Testis (tissue), 3 donors: ENCODE data around the gene SLC6A7. TPM values are rescaled to one million over a fixed set of nuclear protein-coding genes. Genes with fewer than 3 reads are reported as not detected.
"Not testable (repeated sequence)": the region's sequence is repeated elsewhere in the genome, so short reads cannot be mapped to it uniquely, and the experiment has no call there.

ENCODE experiments used
- DNase-seq: peaks from one replicate; pipeline ENCODE4 v3.0.0-alpha.2; 2019
- H3K27ac ChIP-seq, 2 donors: fragments of 200-600 bp; sonication (generic); one replicate each; pipeline ENCODE4 v1.5.1; 2019
- H3K27me3 ChIP-seq: fragments of 200-600 bp; sonication (generic); one replicate; pipeline ENCODE4 v1.5.1; 2019
- H3K36me3 ChIP-seq: fragments of 200-600 bp; sonication (generic); one replicate; pipeline ENCODE4 v1.5.1; 2017; ENCODE audit warnings: low read depth; ENCODE audit errors: missing control alignments
- H3K4me1 ChIP-seq: fragments of 200-600 bp; sonication (generic); one replicate; pipeline ENCODE4 v1.5.1; 2019
- H3K4me3 ChIP-seq, 2 donors: fragments of 200-600 bp; sonication (generic); one replicate each; pipeline ENCODE4 v1.5.1; 2017 to 2019
- H3K9me3 ChIP-seq: fragments of 200-600 bp; sonication (generic); one replicate; pipeline ENCODE4 v1.5.1; 2017
- POLR2A ChIP-seq: fragments of 450-650 bp; IDR thresholded peaks from one replicate; pipeline ENCODE4 v1.6.1; 2017; ENCODE audit warnings: antibody characterized with exemption, mild to moderate bottlenecking, moderate library complexity
- WGBS, 2 donors: methylation state at CpG; one replicate each; pipeline ENCODE4 v1.1.5; 2018; 5-methylcytosine and 5-hydroxymethylcytosine counted together
- intact Hi-C: fragments of 100-400 bp; cut with DNase I; formaldehyde crosslinking; loops from one replicate; pipeline ENCODE4 v1.15.1; 2023; ENCODE audit warnings: low total_unique reads
- polyA plus RNA-seq: library from polyadenylated mRNA; stranded (reverse); fragments of 350-450 nt; fragmentation: Illumina TruSeq; extraction: RNeasy Lipid Tissue Mini Kit (QIAGEN cat#74804); gene quantifications from one replicate; pipeline ENCODE4 v1.2.3, GENCODE V29; 2014; ENCODE audit warnings: low read depth, low replicate concordance; ENCODE audit not compliant: insufficient read depth
- total RNA-seq, 2 donors: library from RNA; depleted of rRNA; stranded (reverse); fragments of >200 nt; gene quantifications; one replicate each; pipeline ENCODE4 v1.2.3, GENCODE V29; 2016
- TF ChIP-seq, protein P1 (sequence below), 3 experiments: fragments of 450-650 bp in 2 of 3; fragments of 200-600 bp in 1 of 3; sonication (generic) in 1 of 3; IDR thresholded peaks; one replicate each; pipeline ENCODE4 v1.5.1; 2016 to 2019; ENCODE audit warnings: antibody characterized with exemption in 3 of 3, mild to moderate bottlenecking in 2 of 3, moderate library complexity in 1 of 3

SLC6A7 gene
- total and polyA plus RNA-seq, 3 donors from 2014 or later = 0.12 TPM; not detected in 2

DNA sequence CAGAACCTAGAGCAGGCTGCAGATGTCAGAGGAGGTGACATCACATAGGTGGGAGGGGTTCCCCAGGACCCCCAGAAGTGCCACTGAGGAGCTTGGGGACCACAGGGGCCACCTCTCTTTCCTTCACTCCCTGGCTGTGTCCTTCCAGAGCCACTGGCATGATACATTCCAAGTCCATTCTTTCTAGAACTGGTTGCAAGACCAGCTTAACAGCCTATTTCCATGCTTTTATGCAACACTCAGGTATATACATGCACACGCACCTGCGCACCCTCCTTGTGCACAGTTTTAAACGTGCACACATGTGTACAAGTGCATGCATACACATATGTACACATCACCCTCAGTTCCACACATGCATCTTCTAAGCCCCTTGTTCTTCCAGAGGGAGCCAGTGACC lies 39.7 kb downstream of the SLC6A7 start:
- no peaks in the 10 kb centered on the region for H3K27me3 ChIP-seq
- H3K36me3 ChIP-seq = no peaks in the 10 kb centered on the region
- H3K4me1 ChIP-seq = no peaks in the 10 kb centered on the region
- WGBS, 2 donors = 72 to 77% methylated on average over 3 of the region's 3 CpGs
- H3K27ac ChIP-seq = no peak overlapping the region
- TF ChIP-seq, protein P1, sequence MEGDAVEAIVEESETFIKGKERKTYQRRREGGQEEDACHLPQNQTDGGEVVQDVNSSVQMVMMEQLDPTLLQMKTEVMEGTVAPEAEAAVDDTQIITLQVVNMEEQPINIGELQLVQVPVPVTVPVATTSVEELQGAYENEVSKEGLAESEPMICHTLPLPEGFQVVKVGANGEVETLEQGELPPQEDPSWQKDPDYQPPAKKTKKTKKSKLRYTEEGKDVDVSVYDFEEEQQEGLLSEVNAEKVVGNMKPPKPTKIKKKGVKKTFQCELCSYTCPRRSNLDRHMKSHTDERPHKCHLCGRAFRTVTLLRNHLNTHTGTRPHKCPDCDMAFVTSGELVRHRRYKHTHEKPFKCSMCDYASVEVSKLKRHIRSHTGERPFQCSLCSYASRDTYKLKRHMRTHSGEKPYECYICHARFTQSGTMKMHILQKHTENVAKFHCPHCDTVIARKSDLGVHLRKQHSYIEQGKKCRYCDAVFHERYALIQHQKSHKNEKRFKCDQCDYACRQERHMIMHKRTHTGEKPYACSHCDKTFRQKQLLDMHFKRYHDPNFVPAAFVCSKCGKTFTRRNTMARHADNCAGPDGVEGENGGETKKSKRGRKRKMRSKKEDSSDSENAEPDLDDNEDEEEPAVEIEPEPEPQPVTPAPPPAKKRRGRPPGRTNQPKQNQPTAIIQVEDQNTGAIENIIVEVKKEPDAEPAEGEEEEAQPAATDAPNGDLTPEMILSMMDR (IDR thresholded peaks at IDR 0.05) = no peak
- TF ChIP-seq POLR2A = no peak
- H3K9me3 ChIP-seq = no peaks in the 10 kb centered on the region
- no peak for DNase-seq
- intact Hi-C loops = no loop called here
- no peak overlapping the region for H3K4me3 ChIP-seq

DNA sequence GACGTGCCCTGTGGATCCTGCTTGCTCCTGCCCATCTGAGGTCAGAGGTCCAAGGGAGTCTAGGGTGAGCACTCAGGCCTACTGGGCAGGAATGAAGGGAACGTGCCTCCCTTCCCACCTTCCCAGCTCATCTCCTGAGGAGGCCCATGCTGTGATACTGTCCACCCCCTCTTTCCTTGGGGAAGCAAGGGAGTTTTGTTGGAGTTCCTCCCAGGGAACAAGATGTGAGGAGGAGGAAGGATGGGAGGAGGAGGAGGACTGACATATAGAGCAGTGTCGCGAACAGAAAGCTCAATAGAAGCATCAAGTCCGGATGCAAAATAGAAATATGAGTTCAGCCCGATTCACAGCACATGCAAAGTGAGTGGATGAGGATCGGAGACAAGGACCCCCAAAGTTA lies 41.0 kb downstream of the SLC6A7 start:
- Histone ChIP-seq H3K4me3 (no peak overlapping the region), H3K4me1 (no peaks in the 10 kb centered on the region), H3K27ac (no peak overlapping the region), H3K27me3 (no peaks in the 10 kb centered on the region), H3K9me3 (no peaks in the 10 kb centered on the region), H3K36me3 (no peaks in the 10 kb centered on the region)
- WGBS, 2 donors = 79 to 82% methylated on average over 7 of the region's 7 CpGs
- DNase-seq = no peak
- intact Hi-C loops = no loop called here
- TF ChIP-seq, protein P1 (IDR thresholded peaks at IDR 0.05) = no peak
- no peak for TF ChIP-seq POLR2A

DNA sequence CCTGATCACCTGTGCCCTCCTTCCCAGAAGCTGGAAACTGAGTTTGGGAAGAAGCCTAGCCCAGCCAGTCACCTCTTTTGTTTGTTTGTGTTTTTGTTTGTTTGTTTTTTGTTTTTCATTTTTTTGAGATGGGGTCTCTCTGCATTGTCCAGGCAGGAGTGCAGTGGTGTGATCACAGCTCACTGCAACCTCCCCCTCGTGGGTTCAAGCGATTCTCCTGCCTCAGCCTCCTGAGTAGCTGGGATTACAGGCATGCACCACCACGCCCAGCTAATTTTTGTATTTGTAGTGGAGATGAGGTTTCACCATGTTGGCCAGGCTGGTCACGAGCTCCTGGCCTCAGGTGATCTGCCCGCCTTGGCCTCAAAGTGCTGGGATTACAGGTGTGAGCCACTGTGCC lies 43.8 kb downstream of the SLC6A7 start:
- H3K4me3 ChIP-seq, H3K4me1 ChIP-seq, H3K27me3 ChIP-seq, H3K9me3 ChIP-seq, H3K36me3 ChIP-seq, H3K27ac ChIP-seq, intact Hi-C loops, DNase-seq: not testable (repeated sequence)
- 98 to 100% methylated on average over 3 to 5 of the region's 5 CpGs for WGBS, 2 donors

DNA sequence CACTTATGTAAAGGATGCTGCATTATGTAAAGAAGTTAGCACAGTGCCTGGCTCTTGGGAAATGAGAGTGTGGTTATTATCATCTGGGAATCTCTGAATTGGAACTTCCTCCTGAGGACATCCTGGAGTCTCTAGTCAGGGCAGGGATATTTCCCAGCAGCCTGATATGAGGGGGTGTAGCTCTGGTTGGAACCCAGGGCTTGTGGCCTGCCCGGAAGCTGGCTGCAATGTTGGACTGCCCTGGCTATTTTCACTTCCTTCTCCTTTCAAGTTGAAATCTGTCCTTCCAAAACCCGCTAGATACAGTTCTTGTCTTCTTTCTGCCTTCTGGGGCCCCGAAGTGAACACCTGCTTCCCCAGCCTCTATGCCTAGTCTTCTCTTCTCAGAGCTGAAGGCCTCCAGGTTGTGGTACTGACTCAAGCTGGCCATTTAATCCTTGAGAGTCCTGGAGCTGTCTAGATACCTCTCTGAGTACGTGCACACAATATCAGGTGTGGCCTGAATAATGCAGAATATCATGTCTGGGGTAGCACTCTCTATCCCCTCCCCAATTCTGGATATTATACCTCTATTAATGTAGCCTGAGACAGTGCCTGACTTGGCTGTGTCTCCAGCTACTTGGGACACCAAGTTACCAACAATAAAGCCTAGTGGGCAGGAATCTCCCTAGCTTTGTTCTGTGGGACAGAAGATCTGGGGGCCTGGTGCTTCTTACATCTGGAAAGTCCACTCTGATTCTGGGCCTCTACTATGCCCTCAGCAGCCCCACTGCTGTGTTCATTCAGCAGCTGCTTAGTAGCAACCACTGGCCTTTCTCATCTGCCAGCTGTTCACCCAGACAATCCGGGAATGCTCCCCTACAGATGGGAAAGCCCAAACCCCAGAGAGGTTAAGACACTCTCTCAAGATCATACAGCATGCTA lies 45.0 kb downstream of the SLC6A7 start:
- no peak for DNase-seq
- H3K27me3 ChIP-seq = no peaks in the 10 kb centered on the region
- TF ChIP-seq, protein P1 (IDR thresholded peaks at IDR 0.05) = no peak
- no peak for TF ChIP-seq POLR2A
- no peaks in the 10 kb centered on the region for H3K36me3 ChIP-seq
- intact Hi-C loops = no loop called here
- H3K4me1 ChIP-seq = no peaks in the 10 kb centered on the region
- no peak overlapping the region for H3K27ac ChIP-seq
- no peak overlapping the region for H3K4me3 ChIP-seq
- H3K9me3 ChIP-seq = no peaks in the 10 kb centered on the region
- WGBS, 2 donors = 75 to 89% methylated on average over 5 of the region's 5 CpGs

DNA sequence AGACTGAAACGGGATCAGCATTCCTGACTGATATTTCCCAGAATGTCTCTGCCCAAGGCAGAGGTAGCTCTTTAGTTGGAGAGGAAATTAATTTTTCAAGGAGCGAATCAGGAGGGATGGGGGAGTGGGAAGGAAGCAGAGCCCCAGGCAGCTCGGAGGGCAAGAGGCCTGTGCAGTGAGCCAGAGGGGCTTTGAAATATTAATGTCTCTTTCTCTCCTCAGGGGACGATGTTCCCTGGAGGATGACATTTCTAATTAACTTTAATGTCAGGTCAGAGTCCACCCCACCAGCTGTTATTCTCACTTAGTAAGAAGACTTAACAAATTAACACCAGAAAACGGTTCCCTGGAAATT lies 45.6 kb downstream of the SLC6A7 start:
- Histone ChIP-seq H3K4me3 (no peak overlapping the region), H3K27me3 (no peaks in the 10 kb centered on the region), H3K9me3 (no peaks in the 10 kb centered on the region), H3K36me3 (no peaks in the 10 kb centered on the region), H3K27ac (no peak overlapping the region), H3K4me1 (no peaks in the 10 kb centered on the region)
- TF ChIP-seq, protein P1 (IDR thresholded peaks at IDR 0.05) = no peak
- TF ChIP-seq POLR2A = no peak
- WGBS, 2 donors = 82 to 83% methylated on average over 5 of the region's 5 CpGs
- DNase-seq = no peak
- intact Hi-C loops = no loop called here
